Caco-2 (cell line): ENCODE measurements around the gene NUP210L. TPM values are rescaled to one million over a fixed set of nuclear protein-coding genes. Genes with fewer than 3 reads are reported as not detected.

Source experiments
- BruUV-seq: library from RNA; stranded (reverse); fragments of 400-500 nt; replicated peaks from 2 replicates; lab custom pipeline; 2021; lab: Mats Ljungman, UMichigan
- CTCF ChIA-PET: fragments of 300-600 bp; sonication (Branson Sonifier 250); formaldehyde crosslinking; loops from one replicate; lab custom pipeline; 2022; ENCODE audit warnings: antibody characterized with exemption; lab: Charles Lee
- POLR2A ChIA-PET: fragments of 300-600 bp; sonication (Branson Sonifier 250); formaldehyde crosslinking; loops from one replicate; lab custom pipeline; 2022; ENCODE audit warnings: antibody characterized with exemption; lab: Charles Lee
- DNase-seq, 2 experiments: peaks; one replicate each; pipeline versions ENCODE4 v3.0.0 to v3.0.0-alpha.2; 2020 to 2022
- H3K27me3 ChIP-seq: replicated peaks from 2 replicates; pipeline ENCODE4 v1.6.0; 2011; ENCODE audit warnings: low read length; ENCODE audit not compliant: control insufficient read depth, insufficient read depth
- H3K36me3 ChIP-seq: 2 replicates; pipeline ENCODE4 v1.5.1; 2011; ENCODE audit warnings: low read length; ENCODE audit not compliant: control insufficient read depth, insufficient read depth
- H3K4me1 ChIP-seq: fragments of 250-450 bp; sonication (Bioruptor Pico); 2 replicates; pipeline ENCODE4 v1.5.1; 2020; ENCODE audit warnings: mild to moderate bottlenecking
- H3K4me3 ChIP-seq: 2 replicates; pipeline ENCODE4 v1.5.1; 2011; ENCODE audit warnings: low read depth, mild to moderate bottlenecking, control low read depth, low read length
- H3K9me3 ChIP-seq: fragments of 250-450 bp; sonication (Bioruptor Pico); 2 replicates; pipeline ENCODE4 v1.5.1; 2020; ENCODE audit warnings: mild to moderate bottlenecking, moderate library complexity
- H3K27ac Mint-ChIP-seq: one replicate; pipeline ENCODE4 v1.8.0; 2022; ENCODE audit warnings: mixed read lengths; ENCODE audit not compliant: unreplicated experiment
- H3K27me3 Mint-ChIP-seq: one replicate; pipeline ENCODE4 v1.8.0; 2022; ENCODE audit warnings: mixed read lengths; ENCODE audit not compliant: insufficient read depth, unreplicated experiment
- H3K36me3 Mint-ChIP-seq: one replicate; pipeline ENCODE4 v1.8.0; 2022; ENCODE audit warnings: mild to moderate bottlenecking, mixed read lengths; ENCODE audit not compliant: insufficient read depth, unreplicated experiment
- H3K4me1 Mint-ChIP-seq: one replicate; pipeline ENCODE4 v1.8.0; 2022; ENCODE audit warnings: low read depth, mixed read lengths; ENCODE audit not compliant: unreplicated experiment
- H3K4me3 Mint-ChIP-seq: one replicate; pipeline ENCODE4 v1.8.0; 2022; ENCODE audit warnings: mild to moderate bottlenecking, moderate library complexity, mixed read lengths; ENCODE audit not compliant: unreplicated experiment
- H3K9me3 Mint-ChIP-seq: one replicate; pipeline ENCODE4 v1.8.0; 2022; ENCODE audit warnings: mixed read lengths; ENCODE audit not compliant: unreplicated experiment
- intact Hi-C: fragments of 100-400 bp; cut with micrococcal nuclease; formaldehyde crosslinking; loops from one replicate; pipeline ENCODE4 v1.10.0; 2022; ENCODE audit not compliant: unreplicated experiment
- total RNA-seq: library from RNA; stranded (reverse); gene quantifications from 2 replicates; pipeline ENCODE4 v1.2.3, GENCODE V29; 2022
- TF ChIP-seq, protein P1 (sequence below), 2 experiments: fragments of 200-600 bp in 1 of 2; IDR thresholded peaks; 1 replicate in 1 of 2; 2 replicates in 1 of 2; pipeline versions ENCODE4 v1.5.1 to v1.8.0; 2011 to 2022; ENCODE audit warnings: antibody characterized with exemption in 1 of 2, control low read depth in 1 of 2, inconsistent platforms in 1 of 2, low read depth in 1 of 2, low read length in 1 of 2, mild to moderate bottlenecking in 1 of 2, moderate library complexity in 1 of 2; ENCODE audit not compliant: insufficient read depth in 1 of 2, severe bottlenecking in 1 of 2, unreplicated experiment in 1 of 2

NUP210L gene
- total RNA-seq, 1 experiment from 2014 or later = 0.07 TPM

DNA sequence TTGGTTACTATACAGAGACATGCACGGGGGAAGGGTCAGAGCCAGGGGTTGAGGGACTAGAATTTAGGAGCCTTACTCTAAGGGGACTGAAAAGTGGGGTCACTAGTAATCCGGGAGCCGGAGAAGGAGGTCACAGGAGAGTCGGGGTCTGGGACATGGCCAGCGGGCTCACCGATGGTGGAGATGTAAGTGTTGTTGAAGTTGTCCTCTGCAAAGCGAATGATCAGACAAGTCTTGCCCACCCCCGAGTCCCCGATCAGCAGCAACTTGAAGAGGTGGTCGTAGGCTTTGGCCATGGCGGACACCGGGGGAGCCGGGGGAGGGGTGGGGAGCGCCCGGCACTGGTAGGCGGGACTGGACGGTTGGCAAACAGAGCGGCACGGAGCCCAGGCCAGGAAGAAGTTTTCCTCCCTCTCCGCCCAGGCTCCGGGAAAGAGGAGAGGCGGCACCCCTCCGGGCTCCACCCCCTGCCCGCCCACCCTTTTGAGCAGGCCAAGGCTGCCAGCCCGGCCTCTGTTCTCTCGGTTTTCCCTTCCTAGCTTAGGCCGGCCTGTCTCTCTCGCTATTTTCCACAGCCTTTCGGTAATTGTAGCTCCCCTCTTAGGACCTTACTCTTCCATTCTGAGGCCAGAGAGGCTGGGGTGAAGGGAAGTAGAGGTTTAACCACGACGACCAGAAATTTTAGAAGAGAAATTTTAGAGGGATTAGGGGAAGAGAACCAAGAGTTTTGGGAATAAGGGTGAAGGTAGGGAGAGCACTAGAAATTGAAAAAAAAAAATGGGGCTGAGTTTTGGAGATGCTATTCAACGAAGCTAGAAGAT is 168.7 kb downstream of the NUP210L start, which contains the start of gene RAB13:
TSS of gene RAB13 (minus strand) at position 399 of the 821 bp plus-strand sequence. CDS start at position 296, 103 bp downstream.
- Mint-ChIP-seq H3K36me3 (peaks cover 28% of the 10 kb centered on the region), H3K4me1 (peaks cover 27% of the 10 kb centered on the region), H3K27me3 (peaks cover 3% of the 10 kb centered on the region), H3K9me3 (peaks cover 13% of the 10 kb centered on the region), H3K27ac (peak within 1 kb of the TSS; percentile 83), H3K4me3 (peak within 1 kb of the TSS; percentile 93)
- DNase-seq = peak; percentile 81 to 87
- Histone ChIP-seq H3K4me1 (peaks cover 17% of the 10 kb centered on the region), H3K4me3 (peak within 1 kb of the TSS; percentile 48), H3K9me3 (no peaks in the 10 kb centered on the region), H3K27me3 (no peaks in the 10 kb centered on the region), H3K36me3 (no peaks in the 10 kb centered on the region; the same call in 1 of the 2 replicates)
- ChIA-PET CTCF (interaction anchor here (0.5 to 1.7 kb wide), 13 partner anchors 9 to 315 kb away, joined by 3 to 7 read pairs (median 3); partner anchors contain the start of genes CREB3L4, GATAD2B, ILF2 and INTS3), POLR2A (interaction anchor here (0.6 to 1.5 kb wide), 7 partner anchors 8 to 633 kb away, joined by 3 to 14 read pairs (median 4); partner anchors contain the start of genes JTB and SLC39A1)
- intact Hi-C loops = loop anchor here (1.0 to 5.0 kb wide), 8 partner anchors 9 to 307 kb away; partner anchors contain the start of genes CREB3L4, DENND4B, JTB and NPR1
- TF ChIP-seq, protein P1, sequence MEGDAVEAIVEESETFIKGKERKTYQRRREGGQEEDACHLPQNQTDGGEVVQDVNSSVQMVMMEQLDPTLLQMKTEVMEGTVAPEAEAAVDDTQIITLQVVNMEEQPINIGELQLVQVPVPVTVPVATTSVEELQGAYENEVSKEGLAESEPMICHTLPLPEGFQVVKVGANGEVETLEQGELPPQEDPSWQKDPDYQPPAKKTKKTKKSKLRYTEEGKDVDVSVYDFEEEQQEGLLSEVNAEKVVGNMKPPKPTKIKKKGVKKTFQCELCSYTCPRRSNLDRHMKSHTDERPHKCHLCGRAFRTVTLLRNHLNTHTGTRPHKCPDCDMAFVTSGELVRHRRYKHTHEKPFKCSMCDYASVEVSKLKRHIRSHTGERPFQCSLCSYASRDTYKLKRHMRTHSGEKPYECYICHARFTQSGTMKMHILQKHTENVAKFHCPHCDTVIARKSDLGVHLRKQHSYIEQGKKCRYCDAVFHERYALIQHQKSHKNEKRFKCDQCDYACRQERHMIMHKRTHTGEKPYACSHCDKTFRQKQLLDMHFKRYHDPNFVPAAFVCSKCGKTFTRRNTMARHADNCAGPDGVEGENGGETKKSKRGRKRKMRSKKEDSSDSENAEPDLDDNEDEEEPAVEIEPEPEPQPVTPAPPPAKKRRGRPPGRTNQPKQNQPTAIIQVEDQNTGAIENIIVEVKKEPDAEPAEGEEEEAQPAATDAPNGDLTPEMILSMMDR (IDR thresholded peaks at IDR 0.05; ENCODE audit: insufficient read depth in 1 of 2, low read depth in 1 of 2, low read length in 1 of 2, severe bottlenecking in 1 of 2, unreplicated experiment in 1 of 2) = no peak
- BruUV-seq = no TSS peak

DNA sequence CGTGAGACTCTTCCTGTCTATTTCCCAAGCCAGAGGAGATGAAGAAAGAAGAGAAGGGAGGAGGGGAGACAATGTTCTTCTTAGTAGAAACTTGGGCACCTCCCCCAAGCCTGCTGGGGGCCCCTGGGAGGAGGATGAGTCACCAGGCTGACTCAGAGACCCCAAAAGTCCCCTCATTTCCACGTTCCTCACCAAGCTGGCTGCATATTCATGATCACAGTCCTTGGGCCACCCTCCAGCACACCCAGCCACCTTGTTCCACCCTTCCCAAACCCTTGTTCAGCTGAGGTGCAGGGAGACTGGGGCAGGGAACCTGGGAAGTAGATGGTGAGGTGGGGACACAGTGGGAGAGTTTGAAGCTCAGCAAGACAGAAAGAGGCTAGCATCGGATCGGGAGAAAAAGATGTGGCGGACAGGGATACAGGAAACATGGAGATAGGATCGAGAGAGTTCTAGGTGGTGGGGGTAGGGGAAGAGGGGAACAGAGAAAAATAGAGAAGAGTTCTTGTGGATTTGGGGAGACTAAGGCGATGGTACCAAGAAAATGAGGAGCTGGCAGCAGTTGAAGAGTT is 169.4 kb downstream of the NUP210L start:
- peaks cover 10% of the 10 kb centered on the region for H3K9me3 Mint-ChIP-seq
- peaks cover 17% of the 10 kb centered on the region for H3K4me1 ChIP-seq
- TF ChIP-seq, protein P1 (IDR thresholded peaks at IDR 0.05; ENCODE audit: insufficient read depth in 1 of 2, low read depth in 1 of 2, low read length in 1 of 2, severe bottlenecking in 1 of 2, unreplicated experiment in 1 of 2) = no peak
- H3K27ac Mint-ChIP-seq = peak overlapping the region; percentile 83
- ChIA-PET CTCF (interaction anchor here (0.5 to 0.9 kb wide), 4 partner anchors 16 to 258 kb away, joined by 3 to 4 read pairs (median 3); partner anchors contain the start of genes CREB3L4 and INTS3), POLR2A (interaction anchor here (0.9 to 1.4 kb wide), 3 partner anchors 10 to 22 kb away, joined by 3 to 14 read pairs (median 3); partner anchors contain the start of gene SLC39A1)
- H3K36me3 Mint-ChIP-seq = peaks cover 21% of the 10 kb centered on the region
- H3K36me3 ChIP-seq = no peaks in the 10 kb centered on the region; the same call in 1 of the 2 replicates
- H3K27me3 Mint-ChIP-seq = peaks cover under 1% of the 10 kb centered on the region
- H3K9me3 ChIP-seq = no peaks in the 10 kb centered on the region
- H3K4me3 Mint-ChIP-seq = peak overlapping the region; percentile 93
- BruUV-seq = no TSS peak
- H3K27me3 ChIP-seq = no peaks in the 10 kb centered on the region
- peaks cover 24% of the 10 kb centered on the region for H3K4me1 Mint-ChIP-seq
- peak overlapping the region; percentile 48 for H3K4me3 ChIP-seq
- DNase-seq = no peak
- intact Hi-C loops = loop anchor here (5.0 kb wide), 1 partner anchor 203 kb away; no protein-coding TSS in a partner anchor
